Measurements from ENCODE around the gene SUSD2.

SUSD2 gene

DNA sequence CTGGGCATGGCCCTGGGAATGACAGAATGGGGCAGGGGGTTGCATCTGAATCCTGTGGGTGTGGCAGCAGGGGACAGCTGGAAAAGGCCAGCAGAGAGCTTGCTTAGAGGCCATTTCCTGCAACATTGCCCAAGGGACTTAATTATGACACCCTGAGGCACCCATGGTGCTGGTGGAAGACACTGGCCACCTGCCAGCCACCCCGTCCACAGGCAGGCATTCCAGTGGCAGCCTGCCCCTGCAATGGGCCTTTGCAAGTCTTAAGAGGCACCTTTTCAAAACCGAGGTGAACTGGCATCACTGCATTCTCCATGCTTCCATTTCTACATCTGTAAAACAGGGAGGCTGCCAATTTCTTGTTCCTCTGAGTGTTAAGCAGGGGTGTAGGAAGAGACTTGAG lies 21.6 kb upstream of the SUSD2 start:
- Mint-ChIP-seq H3K36me3 (ENCODE audit: low read depth) (peaks cover 58% of the 10 kb centered on the region), H3K27me3 (no peaks in the 10 kb centered on the region), H3K4me3 (no peak overlapping the region), H3K9me3 (no peaks in the 10 kb centered on the region), H3K27ac (no peak overlapping the region), H3K4me1 (ENCODE audit: low read depth) (peaks cover 70% of the 10 kb centered on the region)
- intact Hi-C loops (cut with micrococcal nuclease) = no loop called here

DNA sequence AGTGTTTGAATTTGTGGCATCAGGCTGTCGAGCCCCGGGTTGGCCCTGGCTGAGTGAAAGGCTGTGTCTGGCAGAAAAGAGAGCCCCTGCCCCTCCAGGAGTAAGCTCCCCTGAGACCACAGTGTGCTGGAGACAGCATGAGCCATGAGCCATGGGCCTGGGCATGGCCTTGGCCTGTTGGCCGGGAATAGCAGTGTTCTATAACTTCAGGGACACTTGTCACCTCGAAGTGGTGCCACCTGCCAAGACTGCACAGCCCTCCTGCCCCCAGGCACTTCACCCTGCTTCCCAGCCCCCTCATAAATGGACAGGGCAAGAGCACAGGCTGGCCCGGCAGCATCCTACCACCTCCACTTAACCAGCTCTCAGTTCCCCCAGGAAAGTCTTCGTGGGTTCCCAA lies 20.7 kb upstream of the SUSD2 start:
- Mint-ChIP-seq H3K9me3 (no peaks in the 10 kb centered on the region), H3K4me1 (ENCODE audit: low read depth) (peaks cover 61% of the 10 kb centered on the region), H3K27ac (no peak overlapping the region), H3K27me3 (no peaks in the 10 kb centered on the region), H3K4me3 (no peak overlapping the region), H3K36me3 (ENCODE audit: low read depth) (peaks cover 65% of the 10 kb centered on the region)
- intact Hi-C loops (cut with micrococcal nuclease) = no loop called here

DNA sequence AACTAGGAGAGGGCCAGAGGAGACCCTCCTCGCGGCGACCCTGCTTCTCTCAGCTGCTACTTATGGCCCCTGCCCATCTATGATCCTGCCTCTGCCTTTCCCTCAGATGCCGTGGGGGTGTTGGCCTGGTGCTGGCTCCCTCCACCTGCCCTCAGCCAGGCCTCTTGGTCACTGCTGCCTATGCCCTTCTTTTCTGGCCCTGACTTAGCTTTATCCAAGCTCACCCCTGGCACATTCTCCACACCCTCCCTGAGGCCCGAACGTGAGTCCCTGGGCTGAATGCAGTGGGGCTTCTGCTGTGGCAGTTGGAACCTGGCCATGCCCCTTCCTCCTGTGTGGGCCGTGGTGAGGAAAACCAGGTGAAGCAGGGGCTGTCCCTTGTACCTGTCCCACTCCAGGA lies 19.8 kb upstream of the SUSD2 start:
- Mint-ChIP-seq H3K27ac (peak overlapping the region; percentile 36), H3K36me3 (ENCODE audit: low read depth) (peaks cover 73% of the 10 kb centered on the region), H3K27me3 (no peaks in the 10 kb centered on the region), H3K4me3 (no peak overlapping the region), H3K4me1 (ENCODE audit: low read depth) (peaks cover 55% of the 10 kb centered on the region), H3K9me3 (no peaks in the 10 kb centered on the region)
- intact Hi-C loops (cut with micrococcal nuclease) = no loop called here

DNA sequence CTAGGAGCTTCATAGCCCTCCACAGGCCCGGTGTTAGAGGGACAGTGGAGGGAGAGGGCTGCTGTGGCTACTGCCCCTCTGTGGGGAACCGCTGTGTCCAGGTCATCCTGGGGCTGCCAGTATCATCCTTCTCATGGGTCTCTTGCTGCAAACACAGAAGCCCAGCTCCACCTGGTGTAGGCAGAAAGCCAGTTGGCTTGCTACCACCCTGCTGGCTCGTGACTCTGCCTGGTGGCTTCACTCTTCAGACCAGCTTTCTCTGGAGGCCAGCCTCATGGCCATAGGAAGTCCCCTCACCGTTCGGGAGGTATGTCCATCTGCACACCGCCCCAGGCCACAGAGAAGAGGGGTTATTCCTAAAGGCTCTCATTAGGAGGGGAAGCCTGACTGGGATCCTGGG lies 19.4 kb upstream of the SUSD2 start:
- intact Hi-C loops (cut with micrococcal nuclease) = no loop called here
- Mint-ChIP-seq H3K4me1 (ENCODE audit: low read depth) (peaks cover 51% of the 10 kb centered on the region), H3K27ac (peak overlapping the region; percentile 36), H3K9me3 (no peaks in the 10 kb centered on the region), H3K27me3 (no peaks in the 10 kb centered on the region), H3K36me3 (ENCODE audit: low read depth) (peaks cover 77% of the 10 kb centered on the region), H3K4me3 (no peak overlapping the region)

DNA sequence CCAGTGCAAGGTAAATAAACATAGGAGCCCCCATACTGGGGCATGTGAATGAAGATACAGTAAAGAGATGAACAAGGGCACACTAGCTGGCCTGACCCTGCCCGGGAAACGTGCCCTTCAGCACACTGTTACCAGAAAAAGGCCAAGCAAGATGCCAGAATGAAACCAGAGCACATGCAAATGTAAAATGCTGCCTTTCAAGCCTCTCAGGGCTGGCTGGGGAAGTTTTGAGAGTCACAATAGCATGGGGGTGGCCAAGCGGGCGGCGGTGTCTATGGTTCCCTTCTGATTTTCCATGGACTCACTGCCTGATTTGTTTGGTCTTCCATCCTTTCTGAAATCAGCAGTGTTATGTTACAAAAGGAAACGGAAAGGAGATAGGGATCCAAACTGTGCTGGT lies 18.9 kb upstream of the SUSD2 start:
- Mint-ChIP-seq H3K27ac (peak overlapping the region; percentile 36), H3K27me3 (no peaks in the 10 kb centered on the region), H3K36me3 (ENCODE audit: low read depth) (peaks cover 82% of the 10 kb centered on the region), H3K9me3 (no peaks in the 10 kb centered on the region), H3K4me1 (ENCODE audit: low read depth) (peaks cover 46% of the 10 kb centered on the region), H3K4me3 (no peak overlapping the region)
- intact Hi-C loops (cut with micrococcal nuclease) = no loop called here

DNA sequence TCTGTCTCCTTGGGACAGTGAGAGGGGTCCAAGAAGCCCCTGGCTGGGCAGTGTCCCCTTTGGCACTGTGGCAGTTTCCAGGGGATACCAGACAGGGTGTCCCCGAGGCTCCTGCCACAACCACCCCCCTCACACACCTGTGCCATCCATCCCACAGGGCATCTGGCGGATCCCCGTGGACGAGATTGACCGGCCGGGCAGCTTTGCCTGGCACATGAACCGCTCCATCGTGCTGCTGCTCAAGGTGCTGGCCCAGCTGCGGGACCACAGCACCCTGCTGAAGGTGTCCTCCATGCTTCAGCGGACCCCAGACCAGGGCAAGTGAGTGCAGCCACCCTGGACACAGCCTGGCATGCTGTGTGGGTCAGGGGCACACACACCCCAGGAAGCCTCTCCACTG lies 17.0 kb upstream of the SUSD2 start:
- H3K4me1 Mint-ChIP-seq (ENCODE audit: low read depth) = peaks cover 28% of the 10 kb centered on the region

DNA sequence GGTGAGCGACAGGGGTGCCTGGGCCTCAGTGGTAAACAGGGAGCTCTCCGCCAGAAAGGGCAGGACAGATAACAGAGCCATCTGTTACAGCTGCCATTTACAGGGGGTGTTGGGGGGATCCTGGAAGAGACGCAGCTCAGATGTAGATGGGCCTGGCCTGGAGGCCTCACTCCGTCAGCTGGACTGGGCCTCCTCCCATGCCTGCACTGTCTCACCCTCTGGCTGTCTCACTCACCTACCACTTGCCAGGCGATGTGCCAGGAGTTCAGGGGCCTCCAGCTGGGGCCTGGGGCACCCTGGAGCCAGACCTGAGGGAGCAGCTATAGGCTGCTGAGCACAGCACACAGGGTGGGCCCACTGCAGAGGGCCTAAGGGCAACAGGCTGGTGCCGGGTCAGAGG lies 16.3 kb upstream of the SUSD2 start:
- no peaks in the 10 kb centered on the region for H3K27me3 Mint-ChIP-seq
- H3K4me3 Mint-ChIP-seq = no peak overlapping the region
- no peaks in the 10 kb centered on the region for H3K9me3 Mint-ChIP-seq
- intact Hi-C loops (cut with micrococcal nuclease) = no loop called here
- peaks cover 100% of the 10 kb centered on the region for H3K36me3 Mint-ChIP-seq (ENCODE audit: low read depth)
- H3K27ac Mint-ChIP-seq = no peak overlapping the region
- H3K4me1 Mint-ChIP-seq (ENCODE audit: low read depth) = peaks cover 24% of the 10 kb centered on the region

More for the DNA sequence above, 17.0 kb upstream of the SUSD2 start:
- peaks cover 98% of the 10 kb centered on the region for H3K36me3 Mint-ChIP-seq (ENCODE audit: low read depth)
- no peak overlapping the region for H3K27ac Mint-ChIP-seq
- H3K9me3 Mint-ChIP-seq = no peaks in the 10 kb centered on the region
- intact Hi-C loops (cut with micrococcal nuclease) = no loop called here
- no peaks in the 10 kb centered on the region for H3K27me3 Mint-ChIP-seq
- no peak overlapping the region for H3K4me3 Mint-ChIP-seq

DNA sequence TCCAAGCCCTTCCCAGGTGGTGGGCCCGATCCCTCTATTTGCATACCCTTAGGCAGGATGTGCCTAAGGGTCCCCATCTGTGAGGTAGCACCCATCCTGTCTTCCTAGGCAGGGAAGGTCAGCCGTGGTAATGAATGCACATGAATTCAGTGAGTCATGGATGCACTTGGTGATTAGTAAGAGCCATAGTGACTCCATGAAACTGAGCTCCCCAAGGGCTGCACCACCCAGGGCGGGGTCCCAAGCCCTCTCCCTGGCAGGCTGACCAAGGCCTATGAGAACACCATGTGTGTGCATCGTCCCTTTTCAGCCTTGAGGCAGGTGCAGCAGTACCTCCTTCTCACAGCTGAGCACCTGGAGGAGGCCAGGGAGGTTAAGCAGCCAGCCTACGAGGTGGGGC lies 15.6 kb upstream of the SUSD2 start:
- H3K36me3 Mint-ChIP-seq (ENCODE audit: low read depth) = peaks cover 100% of the 10 kb centered on the region
- H3K4me1 Mint-ChIP-seq (ENCODE audit: low read depth) = peaks cover 19% of the 10 kb centered on the region
- no peaks in the 10 kb centered on the region for H3K9me3 Mint-ChIP-seq
- H3K27ac Mint-ChIP-seq = no peak overlapping the region
- no peaks in the 10 kb centered on the region for H3K27me3 Mint-ChIP-seq
- intact Hi-C loops (cut with micrococcal nuclease) = no loop called here
- no peak overlapping the region for H3K4me3 Mint-ChIP-seq

DNA sequence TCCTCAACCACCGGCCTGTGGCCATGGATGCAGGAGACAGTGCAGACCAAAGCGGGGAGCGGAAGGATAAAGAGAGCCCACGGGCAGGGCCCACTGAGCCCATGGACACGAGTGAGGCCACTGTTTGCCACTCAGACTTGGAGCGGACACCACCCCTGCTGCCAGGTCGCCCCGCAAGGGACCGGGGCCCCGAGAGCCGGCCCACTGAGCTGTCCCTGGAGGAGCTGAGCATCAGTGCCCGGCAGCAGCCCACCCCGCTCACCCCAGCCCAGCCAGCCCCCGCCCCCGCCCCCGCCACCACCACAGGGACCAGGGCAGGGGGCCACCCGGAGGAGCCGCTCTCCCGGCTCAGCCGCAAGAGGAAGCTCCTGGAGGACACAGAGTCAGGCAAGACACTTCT lies 14.5 kb upstream of the SUSD2 start:
- H3K27ac Mint-ChIP-seq = no peak overlapping the region
- no peak overlapping the region for H3K4me3 Mint-ChIP-seq
- H3K9me3 Mint-ChIP-seq = no peaks in the 10 kb centered on the region
- no peaks in the 10 kb centered on the region for H3K27me3 Mint-ChIP-seq
- H3K36me3 Mint-ChIP-seq (ENCODE audit: low read depth) = peaks cover 100% of the 10 kb centered on the region
- intact Hi-C loops (cut with micrococcal nuclease) = no loop called here
- H3K4me1 Mint-ChIP-seq (ENCODE audit: low read depth) = peaks cover 8% of the 10 kb centered on the region

DNA sequence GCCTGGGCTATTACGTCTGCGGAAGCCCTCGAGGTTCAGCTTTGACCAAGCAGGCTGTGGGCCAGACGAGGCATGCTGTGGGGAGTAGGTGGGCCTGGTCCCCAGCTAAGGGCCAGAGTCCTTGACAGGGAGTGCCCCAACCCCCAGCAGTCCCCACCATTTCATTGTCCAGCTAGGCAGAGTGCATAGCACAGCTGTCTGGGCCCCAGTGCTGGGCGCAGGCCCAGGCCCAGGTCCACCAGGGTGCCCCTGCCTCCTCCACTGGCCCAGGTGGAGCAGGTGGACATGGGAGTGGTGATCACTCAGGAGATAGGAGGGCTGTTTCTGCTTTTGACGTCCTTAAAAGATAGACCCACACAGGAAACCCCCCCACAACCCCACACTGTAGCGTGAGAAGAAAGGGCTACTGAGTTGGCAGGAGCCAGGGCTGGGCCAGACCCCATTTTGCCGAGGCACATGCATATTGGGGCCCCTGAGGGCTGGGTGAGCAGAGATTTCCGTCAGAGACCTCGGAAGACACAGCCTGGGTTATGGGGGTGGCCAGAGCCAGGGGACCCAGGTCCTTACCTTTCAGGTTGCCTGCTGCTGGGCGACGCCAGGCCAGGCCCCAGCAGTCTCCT lies 11.7 kb upstream of the SUSD2 start:
- Mint-ChIP-seq H3K9me3 (no peaks in the 10 kb centered on the region), H3K4me3 (no peak overlapping the region), H3K4me1 (ENCODE audit: low read depth) (no peaks in the 10 kb centered on the region), H3K36me3 (ENCODE audit: low read depth) (peaks cover 100% of the 10 kb centered on the region), H3K27me3 (no peaks in the 10 kb centered on the region), H3K27ac (no peak overlapping the region)
- intact Hi-C loops (cut with micrococcal nuclease) = loop anchor here (10.0 kb wide), 2 partner anchors 55 to 185 kb away; partner anchors contain the start of gene GSTT2

DNA sequence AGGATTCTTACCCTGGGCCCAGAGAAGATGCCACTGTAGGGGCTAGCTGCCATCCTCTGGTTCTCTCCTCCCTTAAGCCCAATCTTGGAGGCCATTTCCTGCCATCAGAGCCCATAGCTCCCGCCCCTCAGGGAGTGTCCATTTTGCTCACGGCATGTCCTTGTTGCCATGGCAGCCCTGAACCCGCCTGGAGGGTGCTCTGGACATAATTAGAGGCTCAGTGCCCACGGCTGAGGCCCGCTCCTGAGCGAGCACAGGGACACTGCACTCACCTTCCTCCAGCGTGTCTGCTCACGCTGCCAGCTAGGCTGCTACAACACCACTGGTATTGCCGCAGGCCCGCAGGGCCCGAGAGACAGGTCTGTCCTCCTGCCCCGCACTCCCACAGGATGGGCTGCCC lies 11.1 kb upstream of the SUSD2 start:
- H3K4me1 Mint-ChIP-seq (ENCODE audit: low read depth) = no peaks in the 10 kb centered on the region
- H3K27ac Mint-ChIP-seq = no peak overlapping the region
- no peaks in the 10 kb centered on the region for H3K9me3 Mint-ChIP-seq
- no peak overlapping the region for H3K4me3 Mint-ChIP-seq
- no peaks in the 10 kb centered on the region for H3K27me3 Mint-ChIP-seq
- intact Hi-C loops (cut with micrococcal nuclease) = loop anchor here (10.0 kb wide), 2 partner anchors 55 to 185 kb away; partner anchors contain the start of gene GSTT2
- H3K36me3 Mint-ChIP-seq (ENCODE audit: low read depth) = peaks cover 99% of the 10 kb centered on the region

DNA sequence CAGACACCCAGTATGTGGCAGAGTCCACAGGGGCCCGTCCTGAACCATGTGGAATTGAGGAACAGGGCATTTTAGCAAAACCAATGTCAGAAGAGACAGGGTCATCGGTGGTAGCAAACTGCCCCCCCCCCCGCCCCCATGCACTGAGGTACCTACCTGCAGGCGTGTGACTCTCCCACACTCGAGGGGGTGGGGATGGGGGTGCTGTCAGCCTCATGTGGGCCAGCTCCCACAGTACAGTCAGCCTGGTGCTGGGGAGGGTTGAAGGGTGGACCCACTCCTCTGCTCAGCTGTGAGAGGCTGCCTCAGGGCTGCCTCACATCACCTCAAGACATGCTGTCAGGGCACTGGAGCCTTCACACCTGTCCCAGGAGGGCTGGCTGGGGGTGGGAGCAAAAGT lies 10.7 kb upstream of the SUSD2 start:
- intact Hi-C loops (cut with micrococcal nuclease) = loop anchor here (10.0 kb wide), 2 partner anchors 56 to 186 kb away; partner anchors contain the start of gene GSTT2
- H3K36me3 Mint-ChIP-seq (ENCODE audit: low read depth) = peaks cover 99% of the 10 kb centered on the region
- H3K4me1 Mint-ChIP-seq (ENCODE audit: low read depth) = no peaks in the 10 kb centered on the region
- no peak overlapping the region for H3K4me3 Mint-ChIP-seq
- H3K27ac Mint-ChIP-seq = no peak overlapping the region
- no peaks in the 10 kb centered on the region for H3K27me3 Mint-ChIP-seq
- H3K9me3 Mint-ChIP-seq = no peaks in the 10 kb centered on the region

DNA sequence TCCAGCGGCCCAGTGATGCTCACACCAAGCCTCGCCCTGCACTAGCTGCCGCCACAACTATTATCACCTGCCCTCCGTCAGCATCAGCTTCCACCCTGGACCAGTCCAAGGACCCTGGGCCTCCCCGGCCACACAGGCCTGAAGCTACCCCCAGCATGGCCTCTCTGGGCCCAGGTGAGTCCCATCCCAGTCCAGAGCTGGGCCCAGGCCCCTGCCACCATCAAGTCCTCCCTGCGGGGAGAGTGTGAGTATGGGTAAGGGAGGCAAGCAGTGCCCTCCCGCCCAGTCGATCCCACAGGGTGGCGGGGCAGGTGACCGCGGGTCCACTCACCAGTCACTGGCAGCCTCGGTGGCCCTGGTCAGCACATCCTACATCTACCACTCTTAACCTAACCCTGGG lies 9.5 kb upstream of the SUSD2 start:
- no peaks in the 10 kb centered on the region for H3K9me3 Mint-ChIP-seq
- no peak overlapping the region for H3K27ac Mint-ChIP-seq
- H3K4me1 Mint-ChIP-seq (ENCODE audit: low read depth) = no peaks in the 10 kb centered on the region
- H3K27me3 Mint-ChIP-seq = no peaks in the 10 kb centered on the region
- no peak overlapping the region for H3K4me3 Mint-ChIP-seq
- peaks cover 99% of the 10 kb centered on the region for H3K36me3 Mint-ChIP-seq (ENCODE audit: low read depth)
- intact Hi-C loops (cut with micrococcal nuclease) = loop anchor here (10.0 kb wide), 2 partner anchors 57 to 187 kb away; partner anchors contain the start of gene GSTT2

DNA sequence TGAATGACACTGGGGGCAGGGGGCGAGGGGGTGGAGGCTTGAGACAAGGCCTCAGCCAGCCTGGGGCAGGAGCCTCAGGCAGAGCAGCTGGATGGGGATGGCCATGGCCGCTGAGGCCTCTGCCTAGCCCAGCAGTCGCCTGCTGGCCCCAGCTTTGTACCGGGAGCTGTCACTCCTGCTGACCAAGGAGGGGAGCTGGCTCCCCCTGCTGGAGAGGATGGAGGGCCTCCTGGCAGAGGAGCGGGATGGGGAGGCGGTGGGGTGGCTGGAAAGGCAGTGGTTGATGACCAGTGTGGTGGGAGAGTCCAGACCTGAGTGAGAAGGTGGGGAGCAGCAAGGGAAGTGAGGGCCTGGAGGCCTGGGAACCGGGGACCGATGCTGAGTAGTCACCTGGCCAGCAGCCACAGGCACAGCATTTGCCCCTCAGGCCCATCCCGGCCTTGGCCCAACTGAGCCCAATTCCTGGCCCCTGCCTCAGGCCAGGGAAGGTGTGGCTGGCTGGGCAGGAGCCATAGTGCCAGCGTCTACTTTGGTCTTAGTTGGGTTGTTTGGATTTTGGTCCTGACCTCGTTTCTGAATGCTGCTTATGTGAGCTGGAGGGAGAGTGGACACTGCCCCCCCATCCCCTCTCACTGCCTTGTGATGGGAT lies 6.0 kb upstream of the SUSD2 start:
- peaks cover 96% of the 10 kb centered on the region for H3K36me3 Mint-ChIP-seq (ENCODE audit: low read depth)
- H3K27me3 Mint-ChIP-seq = no peaks in the 10 kb centered on the region

More for the DNA sequence above, 6.0 kb upstream of the SUSD2 start:
- Mint-ChIP-seq H3K4me3 (no peak overlapping the region), H3K27ac (no peak overlapping the region), H3K9me3 (no peaks in the 10 kb centered on the region), H3K4me1 (ENCODE audit: low read depth) (peaks cover 13% of the 10 kb centered on the region)
- intact Hi-C loops (cut with micrococcal nuclease) = loop anchor here (10.0 kb wide), 2 partner anchors 60 to 190 kb away; partner anchors contain the start of gene GSTT2
